WTC11 (cell line): ENCODE results near the gene OAT. TPM values are rescaled to one million over a fixed set of nuclear protein-coding genes. Genes with fewer than 3 reads are reported as not detected.

Source experiments
- ATAC-seq: fragments of 200-7000 bp; cut with Tn5 transposase; 2 replicates; pipeline ENCODE4 v1.10.0; 2021; ENCODE audit warnings: mild to moderate bottlenecking, moderate library complexity
- CTCF ChIA-PET: fragments of 300-600 bp; sonication (Branson Sonifier 250); formaldehyde crosslinking; loops from one replicate; lab custom pipeline; 2021; ENCODE audit warnings: antibody characterized with exemption; lab: Charles Lee
- POLR2A ChIA-PET: fragments of 350-600 bp; sonication (Branson Sonifier 250); formaldehyde crosslinking; loops from one replicate; lab custom pipeline; 2021; ENCODE audit warnings: antibody characterized with exemption; lab: Charles Lee
- DNase-seq: peaks from one replicate; pipeline ENCODE4 v3.0.0; 2021; ENCODE audit warnings: low spot score
- H3K27ac Mint-ChIP-seq: 2 replicates; pipeline ENCODE4 v1.8.0; 2021; ENCODE audit warnings: mixed read lengths
- H3K27me3 Mint-ChIP-seq: 2 replicates; pipeline ENCODE4 v1.8.0; 2021; ENCODE audit warnings: low read depth, mild to moderate bottlenecking, moderate library complexity, mixed read lengths
- H3K36me3 Mint-ChIP-seq: 2 replicates; pipeline ENCODE4 v1.8.0; 2021; ENCODE audit warnings: mixed read lengths
- H3K4me1 Mint-ChIP-seq: 2 replicates; pipeline ENCODE4 v1.8.0; 2022; ENCODE audit warnings: mixed read lengths
- H3K4me3 Mint-ChIP-seq: 2 replicates; pipeline ENCODE4 v1.8.0; 2021; ENCODE audit warnings: mild to moderate bottlenecking, moderate library complexity, mixed read lengths
- H3K9me3 Mint-ChIP-seq: 2 replicates; pipeline ENCODE4 v1.8.0; 2021; ENCODE audit warnings: mixed read lengths
- ATF3 ChIP-seq: sonication (generic); formaldehyde crosslinking; conservative IDR thresholded peaks from 2 replicates; pipeline ENCODE4 v1.8.1; 2022; ENCODE audit warnings: mild to moderate bottlenecking, missing genetic modification reagents
- CREM ChIP-seq: sonication (generic); formaldehyde crosslinking; IDR thresholded peaks from 2 replicates; pipeline ENCODE4 v1.8.1; 2022; ENCODE audit warnings: mild to moderate bottlenecking, missing genetic modification reagents, moderate library complexity
- E2F5 ChIP-seq: sonication (generic); formaldehyde crosslinking; IDR thresholded peaks from 2 replicates; pipeline ENCODE4 v1.8.1; 2022; ENCODE audit warnings: mild to moderate bottlenecking, moderate library complexity, missing genetic modification reagents
- ERG ChIP-seq: fragments of 250-450 bp; sonication (Bioruptor Pico); IDR thresholded peaks from 2 replicates; pipeline ENCODE4 v1.8.0; 2021; ENCODE audit warnings: mild to moderate bottlenecking
- FOXP1 ChIP-seq: sonication (generic); formaldehyde crosslinking; IDR thresholded peaks from 2 replicates; pipeline ENCODE4 v1.8.0; 2022; ENCODE audit warnings: missing genetic modification reagents, mild to moderate bottlenecking, moderate library complexity, borderline replicate concordance
- IRF2 ChIP-seq: sonication (generic); formaldehyde crosslinking; IDR thresholded peaks from 2 replicates; pipeline ENCODE4 v1.8.0; 2022; ENCODE audit warnings: low read depth, missing genetic modification reagents, borderline replicate concordance
- KAT7 ChIP-seq: sonication (generic); formaldehyde crosslinking; IDR thresholded peaks from 2 replicates; pipeline ENCODE4 v1.8.1; 2023; ENCODE audit warnings: missing genetic modification reagents, mild to moderate bottlenecking, borderline replicate concordance
- MLX ChIP-seq: sonication (generic); formaldehyde crosslinking; IDR thresholded peaks from 2 replicates; pipeline ENCODE4 v1.8.1; 2023; ENCODE audit warnings: mild to moderate bottlenecking, missing genetic modification reagents, moderate library complexity
- MYBL2 ChIP-seq: sonication (generic); formaldehyde crosslinking; IDR thresholded peaks from 2 replicates; pipeline ENCODE4 v1.8.1; 2023; ENCODE audit warnings: mild to moderate bottlenecking, moderate library complexity, missing genetic modification reagents
- NFYB ChIP-seq: sonication (generic); formaldehyde crosslinking; conservative IDR thresholded peaks from 2 replicates; pipeline ENCODE4 v1.8.0; 2022; ENCODE audit warnings: low read depth, missing genetic modification reagents
- PREB ChIP-seq: sonication (generic); formaldehyde crosslinking; IDR thresholded peaks from 2 replicates; pipeline ENCODE4 v1.8.1; 2022; ENCODE audit warnings: mild to moderate bottlenecking, missing genetic modification reagents, moderate library complexity, borderline replicate concordance
- PRRX2 ChIP-seq: fragments of 250-450 bp; sonication (Bioruptor Pico); IDR thresholded peaks from 2 replicates; pipeline ENCODE4 v1.8.0; 2021; ENCODE audit warnings: mild to moderate bottlenecking
- ZBTB21 ChIP-seq: sonication (generic); formaldehyde crosslinking; IDR thresholded peaks from 2 replicates; pipeline ENCODE4 v1.8.1; 2023; ENCODE audit warnings: mild to moderate bottlenecking, missing genetic modification reagents, borderline replicate concordance
- ZNF423 ChIP-seq: fragments of 250-450 bp; sonication (Bioruptor Pico); IDR thresholded peaks from 2 replicates; pipeline ENCODE4 v2.1.2; 2022; ENCODE audit warnings: mild to moderate bottlenecking, moderate library complexity
- ZNF425 ChIP-seq: fragments of 250-450 bp; sonication (Bioruptor Pico); conservative IDR thresholded peaks from 2 replicates; pipeline ENCODE4 v1.9.0; 2021; ENCODE audit warnings: mild to moderate bottlenecking
- ZNF532 ChIP-seq: fragments of 250-450 bp; sonication (Bioruptor Pico); IDR thresholded peaks from 2 replicates; pipeline ENCODE4 v1.9.0; 2021; ENCODE audit warnings: mild to moderate bottlenecking, borderline replicate concordance
- ZSCAN18 ChIP-seq: fragments of 250-450 bp; sonication (Bioruptor Pico); IDR thresholded peaks from 2 replicates; pipeline ENCODE4 v2.1.2; 2022; ENCODE audit warnings: mild to moderate bottlenecking, moderate library complexity
- total RNA-seq: library from RNA; stranded (reverse); gene quantifications from 3 replicates; pipeline ENCODE4 v1.2.3, GENCODE V29; 2021

Gene OAT
- total RNA-seq, 1 experiment from 2014 or later = 117 TPM

GRCh38 chr10:124353896-124354295, 64.8 kb downstream of the OAT start:
- H3K27me3 Mint-ChIP-seq = no peaks in the 10 kb centered on the region; the same call in none of the 2 replicates
- POLR2A ChIA-PET = no interaction called here
- no peak for ATAC-seq
- H3K4me1 Mint-ChIP-seq = peaks cover 20% of the 10 kb centered on the region
- H3K27ac Mint-ChIP-seq = no peak overlapping the region
- CTCF ChIA-PET = interaction anchor here (1.0 to 2.7 kb wide), 5 partner anchors 11 to 50 kb away, joined by 3 to 16 read pairs (median 4); no protein-coding TSS in a partner anchor
- TF ChIP-seq E2F5 (CRISPR knock-in tag) = no peak
- TF ChIP-seq NFYB (CRISPR knock-in tag) = no peak
- TF ChIP-seq ZSCAN18 (CRISPR knock-in tag) = no peak
- no peak for TF ChIP-seq ERG
- no peak for TF ChIP-seq PRRX2 (CRISPR knock-in tag)
- H3K4me3 Mint-ChIP-seq = no peak overlapping the region
- no peaks in the 10 kb centered on the region for H3K9me3 Mint-ChIP-seq
- DNase-seq = no peak
- H3K36me3 Mint-ChIP-seq = no peaks in the 10 kb centered on the region

- no peaks in the 10 kb centered on the region for H3K36me3 Mint-ChIP-seq
- CTCF ChIA-PET = interaction anchor here (1.0 to 2.7 kb wide), 3 partner anchors 11 to 50 kb away, joined by 3 to 16 read pairs (median 4); no protein-coding TSS in a partner anchor
- peaks cover 20% of the 10 kb centered on the region for H3K4me1 Mint-ChIP-seq
- no peaks in the 10 kb centered on the region; the same call in none of the 2 replicates for H3K27me3 Mint-ChIP-seq
- H3K27ac Mint-ChIP-seq = no peak overlapping the region
- H3K9me3 Mint-ChIP-seq = no peaks in the 10 kb centered on the region
- H3K4me3 Mint-ChIP-seq = no peak overlapping the region
- ATAC-seq (no peak), DNase-seq (no peak)
- POLR2A ChIA-PET = no interaction called here
- TF ChIP-seq MLX (CRISPR knock-in tag) (no peak), CREM (CRISPR knock-in tag) (no peak), ZNF532 (CRISPR knock-in tag) (no peak), FOXP1 (CRISPR knock-in tag) (no peak), IRF2 (CRISPR knock-in tag) (no peak), ZBTB21 (CRISPR knock-in tag) (no peak), ZNF423 (CRISPR knock-in tag) (no peak), PREB (CRISPR knock-in tag) (no peak), ERG (no peak), KAT7 (no peak), ZNF425 (no peak), MYBL2 (CRISPR knock-in tag) (no peak), ATF3 (CRISPR knock-in tag) (no peak)
These were observed 65.5 kb downstream of the OAT start for GRCh38 chr10:124353091-124353815.
